Measurements from ENCODE around the gene FOXO1.

The FOXO1 gene

DNA sequence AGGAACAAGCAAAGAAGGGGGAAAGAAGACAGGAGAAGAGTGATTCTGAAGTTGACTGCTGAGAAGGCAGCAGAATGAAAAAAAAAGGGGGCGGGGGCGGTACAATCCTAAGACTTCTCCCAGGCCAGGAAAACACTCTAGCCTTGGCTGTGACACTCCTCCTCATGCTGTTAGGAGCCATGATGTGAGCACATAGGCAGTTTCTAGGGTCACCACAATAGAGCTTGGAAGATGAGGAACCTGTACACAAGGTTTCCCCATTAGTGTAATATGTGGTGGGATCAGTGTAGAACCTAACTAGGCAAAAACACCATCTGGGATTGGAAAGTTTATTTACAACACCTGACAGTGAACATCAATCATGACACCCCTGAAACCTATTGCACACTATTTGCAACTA is 86.9 kb downstream of the FOXO1 start:
- no peak for DNase-seq (ENCODE audit: low spot score)

DNA sequence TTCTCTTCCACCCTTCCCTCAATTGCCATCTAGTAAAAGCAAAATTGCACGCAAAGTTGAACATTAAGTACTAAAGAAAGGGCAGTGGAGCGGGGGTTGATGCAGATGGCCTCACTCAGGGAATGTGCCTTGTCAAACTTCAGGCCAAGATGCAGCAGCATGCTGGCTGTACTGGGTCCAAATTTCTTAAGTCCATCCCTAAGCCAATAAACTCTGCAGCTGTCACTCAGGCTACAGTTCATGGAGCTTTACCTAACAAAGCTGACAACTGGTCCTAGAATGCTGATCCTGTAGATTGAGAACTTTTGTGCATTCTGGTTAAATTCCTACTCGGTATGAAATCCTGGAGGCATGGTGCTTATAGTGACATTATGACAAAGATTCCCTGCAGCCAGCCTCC is 88.4 kb downstream of the FOXO1 start:
- no peak for DNase-seq (ENCODE audit: low spot score)

DNA sequence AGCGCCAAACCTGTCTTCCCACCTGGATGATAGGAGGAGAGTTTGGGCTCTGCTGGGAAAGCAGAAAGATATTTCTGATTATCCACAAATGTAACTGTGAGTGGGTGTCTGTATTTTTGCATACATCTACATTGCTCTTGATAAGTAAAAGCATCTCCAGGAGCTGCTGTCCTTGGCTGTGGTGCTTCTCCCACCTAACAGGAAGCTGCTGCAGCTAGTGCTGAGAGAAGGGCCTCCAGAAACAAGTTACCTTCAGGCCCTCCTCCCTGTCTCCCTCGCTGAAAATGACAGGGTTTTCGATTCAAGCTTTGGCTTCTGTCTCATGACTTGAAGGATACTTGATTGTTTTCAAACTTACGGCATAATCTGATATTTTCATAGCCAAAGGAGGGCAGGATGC is 90.1 kb downstream of the FOXO1 start:
- DNase-seq (ENCODE audit: low spot score), result no peak

DNA sequence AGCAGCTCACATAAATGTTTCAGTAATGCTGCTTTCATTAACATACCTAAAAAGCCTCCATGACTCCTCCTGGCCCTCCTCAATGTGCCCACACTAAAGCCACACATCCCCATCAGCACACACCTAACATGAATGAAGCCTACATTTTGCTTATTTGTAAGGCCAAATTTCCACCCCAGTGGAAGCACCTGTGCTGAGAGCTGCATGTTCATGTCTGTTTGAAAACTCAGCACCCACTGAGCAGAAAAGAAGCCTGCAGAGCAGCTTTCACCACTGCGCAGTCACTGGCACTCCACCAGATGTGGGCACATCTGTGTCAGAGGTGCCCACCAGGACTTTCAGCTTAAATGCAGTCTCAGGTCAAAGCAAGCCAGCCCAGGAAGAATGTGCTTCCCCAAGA is 93.5 kb downstream of the FOXO1 start:
- DNase-seq (ENCODE audit: low spot score), result no peak

DNA sequence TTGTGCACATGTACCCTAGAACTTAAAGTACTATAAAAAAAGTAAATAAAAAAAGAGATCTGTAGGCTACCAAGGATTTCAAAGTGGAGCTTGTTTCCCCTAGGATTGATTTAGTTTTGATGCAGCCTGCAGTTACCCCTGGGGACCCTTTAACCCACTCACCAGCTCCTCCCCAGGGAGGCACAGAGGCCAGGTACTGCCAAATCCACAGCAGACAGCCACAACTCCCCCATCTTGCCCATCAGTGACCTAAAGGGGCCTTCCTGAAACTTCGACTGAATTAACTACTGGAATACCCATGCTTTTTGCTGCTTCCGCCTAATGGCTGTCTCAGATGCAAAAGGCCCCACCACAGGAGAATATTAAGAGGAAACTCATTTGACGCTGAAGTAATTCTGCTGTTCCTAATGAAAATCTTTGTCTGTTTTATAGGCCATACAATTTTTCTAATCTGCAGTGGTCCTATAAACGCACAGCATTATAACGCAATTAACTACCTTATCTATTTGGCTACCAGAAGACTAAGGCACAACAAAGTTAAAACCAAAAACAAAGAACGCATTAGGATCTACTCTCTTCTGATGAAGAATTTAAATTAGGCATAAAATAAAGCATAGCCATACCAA is 95.0 kb downstream of the FOXO1 start:
- no peak for DNase-seq (ENCODE audit: low spot score)

DNA sequence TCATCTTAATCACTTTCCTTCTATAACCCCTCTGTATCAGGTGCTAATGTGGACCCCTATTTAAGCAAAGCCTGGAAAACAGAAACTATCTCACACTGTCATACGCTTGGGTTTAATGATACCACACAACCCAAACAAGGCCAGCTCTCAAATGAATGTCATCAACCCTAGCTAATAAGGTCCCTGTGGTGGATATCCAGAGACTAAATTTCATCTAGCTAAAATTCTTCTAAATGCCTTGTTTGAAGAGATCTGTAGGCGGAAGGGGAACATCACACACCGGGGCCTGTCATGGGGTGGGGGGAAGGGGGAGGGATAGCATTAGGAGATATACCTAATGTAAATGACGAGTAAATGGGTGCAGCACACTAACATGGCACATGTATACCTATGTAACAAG is 95.5 kb downstream of the FOXO1 start:
- no peak for DNase-seq (ENCODE audit: low spot score)

DNA sequence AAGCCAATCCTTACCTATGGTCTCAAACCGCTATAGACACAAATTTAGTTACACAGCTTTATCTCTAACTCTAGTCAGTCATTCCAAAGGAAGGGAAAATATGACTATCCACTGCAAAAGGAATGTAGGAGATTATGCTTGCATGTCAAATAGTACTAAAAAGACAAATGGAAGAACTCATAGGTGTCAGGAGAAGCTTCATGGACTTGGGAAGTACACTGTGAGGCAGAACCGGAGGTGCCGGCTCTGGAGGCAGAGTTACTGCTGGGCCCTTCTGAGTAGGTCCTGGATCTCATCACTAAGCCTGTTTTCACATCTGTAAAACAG is 97.5 kb downstream of the FOXO1 start:
- no peak for DNase-seq (ENCODE audit: low spot score)

DNA sequence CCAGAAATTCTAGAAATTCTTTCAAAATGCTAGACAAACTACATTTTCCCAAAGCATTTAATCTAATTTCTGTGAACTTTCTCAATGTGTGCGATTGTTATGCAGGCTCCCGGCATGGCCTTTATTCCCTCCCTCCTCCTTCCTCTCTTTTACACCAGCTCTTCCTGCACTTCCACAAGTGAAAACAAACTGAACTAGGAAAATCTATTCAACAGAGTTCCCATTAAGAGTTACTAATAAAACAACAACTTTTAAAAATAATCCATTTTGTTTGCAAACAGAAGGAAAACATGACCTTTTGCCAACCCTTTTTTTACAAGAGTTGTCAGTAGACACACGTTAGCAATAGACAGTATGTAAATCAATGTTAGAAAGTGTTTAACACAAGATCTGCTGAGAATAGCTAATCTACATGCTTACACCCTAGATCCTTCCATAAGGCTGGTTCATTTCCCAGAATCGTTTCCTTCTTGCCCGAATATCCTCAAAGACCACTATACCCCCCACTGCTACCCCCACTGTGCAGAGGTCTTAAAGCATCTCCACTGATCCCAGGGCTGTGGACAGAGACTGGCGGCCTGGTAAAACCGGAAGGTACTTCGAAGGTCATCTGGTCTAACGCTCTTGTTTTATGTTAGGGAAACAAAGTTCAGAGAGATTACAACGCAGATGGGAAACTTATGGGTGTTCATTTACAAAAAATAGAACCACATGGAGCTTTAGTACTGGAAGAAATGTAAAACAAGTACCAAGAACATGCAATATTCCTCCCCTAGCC is 98.0 kb downstream of the FOXO1 start:
- no peak for DNase-seq (ENCODE audit: low spot score)

DNA sequence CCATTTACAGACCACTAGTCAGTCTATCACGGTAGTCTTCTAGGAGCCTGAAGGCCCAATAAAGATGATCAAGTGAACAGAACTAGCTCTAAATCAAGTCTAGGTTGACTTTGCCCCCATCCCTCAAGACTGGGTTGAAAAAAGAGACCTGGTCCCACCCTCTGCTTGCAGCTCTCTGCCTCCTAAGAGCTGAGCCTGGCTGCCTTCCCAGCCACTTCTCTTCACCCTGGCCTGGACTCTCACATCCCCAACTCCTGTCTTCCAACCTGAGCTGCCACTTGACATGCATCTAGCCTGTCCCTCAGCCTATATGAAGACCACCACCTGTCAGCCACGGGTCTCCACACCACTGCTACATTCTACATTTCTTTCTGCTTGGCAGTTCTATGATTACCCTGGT is 99.6 kb downstream of the FOXO1 start:
- no peak for DNase-seq (ENCODE audit: low spot score)

DNA sequence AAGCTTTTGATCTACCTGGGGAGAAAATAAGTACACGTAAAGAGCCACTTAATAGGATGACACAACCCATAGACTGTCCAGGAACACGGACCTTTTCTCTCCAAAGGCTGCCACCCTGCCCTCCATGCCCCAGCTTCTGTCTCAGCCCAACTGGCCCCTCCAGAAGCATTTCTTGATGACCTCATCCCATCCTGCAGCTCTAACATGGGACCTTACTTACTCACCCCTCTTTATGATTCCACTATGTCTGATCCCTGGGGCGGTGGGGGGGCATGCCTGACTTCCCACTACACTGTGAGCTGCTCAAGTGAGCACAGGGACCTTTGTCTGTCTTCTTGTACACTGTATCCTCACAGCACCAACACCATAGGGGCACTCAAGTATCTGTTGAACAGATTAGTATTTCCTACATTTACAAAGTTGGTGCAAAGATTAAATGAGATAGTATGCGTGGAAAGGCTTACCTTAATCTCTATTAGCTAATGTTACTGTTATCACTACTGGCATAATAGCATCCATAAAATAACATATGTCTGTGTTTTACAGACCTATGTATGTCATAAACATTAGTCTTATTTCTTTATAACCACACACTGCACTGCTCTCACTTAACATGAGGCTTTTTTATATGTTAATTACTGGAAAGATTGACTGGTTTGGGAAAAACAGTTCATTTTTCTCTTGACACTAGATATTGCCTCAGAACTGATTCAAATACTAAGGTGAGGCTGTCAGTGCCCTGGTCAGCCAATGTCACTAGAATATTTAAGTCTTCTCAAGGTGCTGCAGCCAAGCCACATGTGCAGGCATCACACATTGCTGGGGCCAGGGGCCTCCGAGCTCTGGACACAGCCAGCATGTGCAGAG is 100.9 kb downstream of the FOXO1 start:
- no peak for DNase-seq (ENCODE audit: low spot score)

DNA sequence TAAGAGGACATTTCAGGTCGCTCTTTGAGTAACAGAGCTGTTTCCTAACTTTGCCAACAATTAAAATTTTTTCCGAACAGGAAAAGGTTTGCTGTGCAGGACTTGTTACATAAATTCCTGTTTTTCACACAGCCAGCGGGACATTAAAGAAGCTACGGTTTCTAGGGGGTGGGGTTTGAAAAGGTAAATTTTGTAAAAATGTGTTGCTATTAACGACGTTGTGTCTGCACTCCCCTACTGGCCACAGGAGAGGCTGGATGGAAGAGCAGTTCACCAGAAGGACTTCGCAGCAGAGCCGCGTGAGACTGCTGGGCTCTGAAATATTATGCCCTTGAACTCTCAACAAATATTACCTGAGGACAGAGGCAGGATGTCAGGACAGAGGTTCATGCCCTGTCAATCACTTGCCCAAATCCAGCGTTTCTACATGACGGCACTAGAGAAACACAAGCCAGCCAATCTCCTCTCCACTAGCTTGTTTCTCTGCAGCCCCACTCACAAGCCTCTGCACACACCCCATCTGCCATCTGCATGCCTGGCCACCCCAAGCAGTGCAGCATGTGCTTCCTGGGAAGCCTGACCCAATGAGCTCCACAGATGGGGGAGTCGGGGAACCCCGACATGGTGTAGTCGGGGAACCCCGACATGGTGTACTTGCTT is 102.0 kb downstream of the FOXO1 start:
- no peak for DNase-seq (ENCODE audit: low spot score)

DNA sequence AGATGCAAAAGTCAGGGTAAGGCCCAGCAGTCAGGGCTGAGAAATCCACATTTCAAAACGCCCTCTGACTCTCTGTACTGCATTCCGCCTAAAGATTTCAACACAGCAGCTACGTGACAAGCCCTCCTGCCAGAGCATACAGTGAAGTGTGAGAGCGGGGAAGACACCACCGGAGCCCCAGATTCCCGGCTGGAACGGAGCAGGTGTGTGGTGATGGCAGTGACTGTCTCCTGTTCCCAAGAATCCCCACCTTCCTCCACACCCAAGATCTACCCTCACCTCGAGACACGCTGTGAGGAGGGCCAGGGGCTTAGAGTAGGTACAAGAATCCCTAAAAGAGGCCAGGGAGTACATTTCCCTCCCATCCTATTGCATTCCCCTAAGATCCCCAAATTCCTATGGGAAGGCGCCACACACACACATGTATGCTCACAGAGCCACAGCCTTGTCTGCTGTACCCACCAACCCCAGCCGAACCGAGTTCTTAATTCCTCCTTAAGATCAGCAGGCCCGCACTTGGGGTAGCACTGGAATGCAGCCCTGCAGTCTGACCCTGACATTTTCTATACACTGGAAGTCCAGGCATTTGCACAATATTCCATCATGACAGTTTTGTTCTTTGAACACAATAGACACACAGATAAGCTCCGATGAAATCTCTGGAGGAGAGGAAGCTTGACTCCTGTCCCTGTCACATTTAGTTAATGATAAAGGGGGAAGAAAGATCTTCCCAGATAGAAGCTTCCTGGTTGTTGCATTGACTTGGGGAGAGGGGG is 102.9 kb downstream of the FOXO1 start:
- DNase-seq (ENCODE audit: low spot score), result no peak

DNA sequence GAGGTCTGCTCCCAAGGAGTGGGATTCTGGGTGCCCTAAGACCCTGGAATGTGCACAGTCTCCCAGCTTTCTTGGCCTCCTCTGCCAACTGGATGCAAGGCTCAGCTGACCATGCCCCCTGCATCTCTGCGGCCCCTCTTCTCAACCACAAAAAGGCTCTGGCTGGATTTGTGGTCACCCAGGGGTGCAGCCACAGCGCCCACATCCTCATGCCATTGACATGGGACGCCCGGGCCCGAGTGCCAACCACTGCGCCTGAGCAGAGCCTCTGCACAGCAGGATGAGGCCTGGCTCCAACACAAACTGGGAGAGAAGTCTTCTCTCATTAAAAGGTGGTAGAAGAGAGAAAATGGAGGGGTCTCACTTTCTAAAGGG is 103.5 kb downstream of the FOXO1 start:
- DNase-seq (ENCODE audit: low spot score), result no peak

DNA sequence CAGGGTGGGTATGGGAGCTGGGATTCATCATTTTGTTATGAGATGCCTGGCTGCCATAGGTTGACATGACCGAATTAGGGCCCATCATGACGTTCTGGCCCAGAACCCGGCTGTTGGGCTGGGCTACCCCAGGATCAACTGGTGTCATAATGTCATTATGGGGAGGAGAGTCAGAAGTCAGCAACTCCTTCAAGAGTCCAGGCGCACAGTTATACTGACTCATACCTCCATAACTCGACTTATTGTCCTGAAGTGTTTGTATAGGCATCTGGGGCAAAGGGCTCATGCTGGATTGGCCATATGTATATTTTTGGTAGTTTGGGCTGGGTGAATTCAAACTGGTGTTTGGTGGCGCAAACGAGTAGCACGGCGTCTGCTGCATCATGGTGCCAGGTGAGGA is 106.5 kb downstream of the FOXO1 start:
- no peak for DNase-seq (ENCODE audit: low spot score)

DNA sequence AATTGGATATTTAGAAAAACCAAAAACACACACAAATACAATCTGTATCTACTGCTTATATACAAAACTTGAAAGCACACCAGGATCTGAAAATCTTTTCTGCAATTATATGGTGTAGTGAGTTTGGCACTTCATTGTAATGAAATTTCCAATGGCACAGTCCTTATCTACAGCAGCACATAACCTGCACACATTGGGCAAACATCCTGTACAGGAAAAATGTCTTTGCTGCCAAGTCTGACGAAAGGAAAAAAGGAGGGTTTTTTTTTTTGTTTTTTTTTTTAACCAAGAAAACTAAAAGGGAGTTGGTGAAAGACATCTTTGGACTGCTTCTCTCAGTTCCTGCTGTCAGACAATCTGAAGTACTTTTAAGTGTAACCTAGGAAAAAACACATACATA is 107.8 kb downstream of the FOXO1 start:
- no peak for DNase-seq (ENCODE audit: low spot score)

DNA sequence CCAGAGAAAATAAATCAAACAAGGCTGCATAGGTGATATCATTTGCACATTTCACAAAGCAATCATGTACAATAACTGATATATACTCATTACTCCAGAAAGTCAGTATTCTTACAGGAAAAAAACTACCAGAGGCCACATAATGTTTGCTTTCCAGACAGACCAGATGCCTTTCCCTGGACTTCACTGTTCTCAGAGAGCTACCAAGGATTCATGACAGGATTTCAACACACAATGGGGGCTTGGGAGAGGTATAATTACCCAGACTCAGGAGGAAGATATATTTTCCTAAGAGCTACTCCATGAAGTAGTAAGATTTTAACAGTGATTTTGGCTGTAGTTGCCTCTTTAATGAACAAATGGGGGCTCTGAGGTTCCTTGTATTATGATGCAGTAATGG is 110.0 kb downstream of the FOXO1 start:
- DNase-seq (ENCODE audit: low spot score), result no peak

DNA sequence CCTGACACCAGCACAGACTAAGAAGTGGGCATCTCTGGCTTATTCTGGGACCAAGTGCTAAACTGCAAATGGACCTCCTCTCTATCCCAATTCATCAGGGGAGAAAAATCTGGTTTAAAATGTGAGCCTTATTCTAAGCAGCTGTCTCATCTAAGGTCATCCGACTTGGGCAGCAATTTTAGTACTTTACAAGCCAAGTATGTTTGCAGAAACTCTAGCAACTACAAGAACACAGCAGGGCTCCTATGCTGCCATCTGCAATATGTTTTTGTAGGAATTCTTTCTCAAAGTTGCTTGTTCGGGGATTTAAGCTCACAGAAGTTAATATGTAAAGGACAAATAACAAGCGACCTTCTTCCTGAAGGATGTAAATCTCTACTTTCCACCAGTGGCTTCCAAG is 113.1 kb downstream of the FOXO1 start:
- DNase-seq (ENCODE audit: low spot score), result no peak

DNA sequence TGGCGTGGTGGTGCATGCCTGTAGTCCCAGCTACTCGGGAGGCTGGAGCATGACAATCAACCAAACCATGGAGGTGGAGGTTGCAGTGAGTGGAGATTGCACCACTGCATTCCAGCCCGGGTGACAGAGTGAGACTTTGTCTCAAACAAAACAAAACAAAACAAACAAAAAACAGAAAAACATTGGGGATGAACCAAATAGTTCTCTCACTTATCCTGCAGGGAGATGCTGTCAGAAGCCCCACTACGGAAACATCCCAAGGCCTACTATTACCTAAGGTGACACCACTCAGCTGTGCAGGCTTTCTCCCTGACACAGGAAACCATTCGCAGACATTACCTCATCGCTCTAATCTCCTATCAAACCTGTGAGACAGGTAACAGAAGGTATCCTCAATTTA is 113.5 kb downstream of the FOXO1 start:
- DNase-seq (ENCODE audit: low spot score), result no peak

DNA sequence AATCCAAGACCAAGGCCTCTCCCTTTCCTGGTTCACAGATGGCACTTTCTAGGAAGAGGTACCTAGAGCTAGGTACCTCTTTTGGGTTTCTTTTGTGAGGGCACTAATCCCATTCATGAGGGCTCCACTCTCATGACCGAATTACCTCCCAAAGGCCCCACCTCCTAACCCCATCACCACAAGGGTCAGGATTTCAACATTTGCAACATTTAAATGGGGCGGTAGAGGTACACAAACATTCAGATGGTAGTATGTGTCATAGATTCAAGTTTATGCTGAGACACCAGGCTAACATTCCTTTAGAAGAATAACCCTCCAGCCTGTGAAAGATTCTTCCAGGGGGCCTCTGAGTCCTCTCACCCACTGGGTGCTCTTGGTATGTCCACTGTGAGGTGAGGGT is 116.3 kb downstream of the FOXO1 start:
- DNase-seq (ENCODE audit: low spot score), result no peak

DNA sequence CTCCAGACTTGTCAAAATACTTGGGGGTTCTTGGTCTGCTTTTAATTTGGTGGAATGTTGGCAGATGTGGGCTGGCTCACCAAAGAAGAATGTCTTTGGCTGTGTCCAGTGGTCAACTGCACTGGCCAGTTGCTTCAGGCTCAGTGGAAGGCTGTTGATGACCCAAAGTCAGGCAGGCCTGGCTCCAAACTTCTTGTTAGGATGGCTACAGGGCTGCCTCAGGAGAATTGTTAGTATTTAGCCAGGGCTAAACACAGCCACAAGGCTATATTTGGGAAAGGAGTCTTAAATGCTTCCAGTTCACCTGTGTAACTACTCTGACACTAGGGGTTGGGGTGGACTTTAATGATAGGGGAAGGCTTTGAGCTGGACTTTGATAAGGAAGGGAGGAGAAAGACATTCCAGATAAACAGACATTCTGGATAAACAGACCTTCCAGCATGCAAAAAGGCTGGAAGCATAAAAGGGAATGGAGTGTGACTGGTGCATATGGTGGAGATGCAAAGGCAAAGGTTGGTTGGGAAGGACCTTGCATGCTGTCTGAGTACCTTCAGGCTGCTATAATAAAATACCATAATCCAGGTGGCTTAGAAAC is 116.8 kb downstream of the FOXO1 start:
- no peak for DNase-seq (ENCODE audit: low spot score)

DNA sequence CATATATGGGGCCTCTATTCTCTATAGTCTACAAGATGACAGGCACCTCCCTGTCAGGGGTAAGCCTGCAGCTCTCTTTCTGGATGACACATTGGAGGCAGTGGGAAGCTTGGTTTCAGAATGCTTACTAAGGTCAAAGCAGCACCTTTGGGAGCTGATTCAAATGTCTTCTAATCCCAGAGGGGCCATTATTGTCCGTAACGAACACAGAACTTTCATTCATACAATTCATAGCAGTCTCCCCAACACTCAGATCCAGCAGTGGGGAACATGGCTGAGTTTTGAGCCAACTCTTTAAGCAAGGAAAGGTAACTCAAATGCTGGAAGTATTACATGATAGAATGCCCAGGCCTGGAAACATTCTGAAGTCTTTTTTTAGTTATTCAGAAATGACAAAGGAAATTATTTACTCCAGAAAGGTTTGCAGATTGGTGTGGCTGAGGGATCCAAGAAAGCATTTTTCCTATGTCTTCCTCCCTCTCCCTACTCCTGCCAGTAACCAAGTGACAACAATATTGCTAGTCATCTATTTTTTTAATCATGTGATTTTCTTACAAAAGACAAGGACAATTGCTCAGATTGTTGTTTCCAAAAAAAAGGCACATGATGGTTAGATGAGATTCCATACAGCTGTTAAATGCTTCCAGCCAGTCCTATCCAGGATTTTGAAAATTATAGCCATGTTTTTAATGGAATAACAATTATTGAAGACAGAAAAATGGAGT is 118.7 kb downstream of the FOXO1 start:
- no peak for DNase-seq (ENCODE audit: low spot score)
